HG03135 (cell line): Measurements from ENCODE around the gene TAF4.
"Not testable (repeated sequence)": the region's sequence is repeated elsewhere in the genome, so short reads cannot be mapped to it uniquely, and the experiment has no call there.

ENCODE experiments used
- ATAC-seq: cut with Tn5 transposase; IDR thresholded peaks from one replicate; pipeline ENCODE4 v1.9.1; 2021; ENCODE audit warnings: mild to moderate bottlenecking, moderate library complexity; ENCODE audit not compliant: unreplicated experiment

Gene TAF4

DNA sequence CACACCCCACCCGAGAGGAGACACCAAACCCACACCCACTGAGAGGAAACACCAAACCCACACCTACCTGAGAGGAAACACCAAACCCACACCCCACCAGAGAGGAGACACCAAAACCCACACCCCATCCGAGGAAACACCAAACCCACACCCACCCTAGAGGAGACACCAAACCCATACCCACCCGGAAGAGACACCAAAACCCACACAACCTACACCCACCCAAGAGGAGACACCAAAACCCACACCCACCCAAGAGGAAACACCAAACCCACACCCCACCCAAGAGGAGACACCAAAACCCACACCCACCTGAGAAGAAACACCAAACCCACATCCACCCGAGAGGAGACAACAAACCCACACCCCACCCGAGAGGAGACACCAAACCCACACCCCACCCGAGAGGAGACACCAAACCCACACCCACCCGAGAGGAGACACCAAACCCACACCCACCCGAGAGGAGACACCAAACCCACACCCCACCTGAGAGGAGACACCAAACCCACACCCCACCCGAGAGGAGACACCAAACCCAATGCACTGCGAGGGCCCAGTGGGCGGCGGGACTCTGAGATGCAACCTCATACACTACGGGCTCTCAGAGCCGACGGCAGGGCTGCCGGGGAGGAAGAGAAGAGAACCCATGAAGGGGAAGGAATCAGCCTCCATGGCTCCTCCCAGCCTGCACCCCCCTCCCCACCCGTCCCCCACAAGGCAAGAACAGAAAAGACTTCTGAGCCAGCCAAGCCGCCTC is 83.3 kb downstream of the TAF4 start:
- ATAC-seq, result no peak

DNA sequence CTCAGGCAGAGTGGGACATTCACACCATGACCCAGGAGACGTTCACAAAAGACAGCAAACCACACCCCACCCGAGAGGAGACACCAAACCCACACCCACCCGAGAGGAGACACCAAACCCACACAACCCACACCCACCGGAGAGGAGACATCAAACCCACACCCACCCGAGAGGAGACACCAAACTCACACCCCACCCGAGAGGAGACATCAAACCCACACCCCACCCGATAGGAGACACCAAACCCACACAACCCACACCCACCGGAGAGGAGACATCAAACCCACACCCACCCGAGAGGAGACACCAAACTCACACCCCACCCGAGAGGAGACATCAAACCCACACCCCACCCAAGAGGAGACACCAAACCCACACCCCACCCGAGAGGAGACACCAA is 84.0 kb downstream of the TAF4 start:
- ATAC-seq, result not testable (repeated sequence)

DNA sequence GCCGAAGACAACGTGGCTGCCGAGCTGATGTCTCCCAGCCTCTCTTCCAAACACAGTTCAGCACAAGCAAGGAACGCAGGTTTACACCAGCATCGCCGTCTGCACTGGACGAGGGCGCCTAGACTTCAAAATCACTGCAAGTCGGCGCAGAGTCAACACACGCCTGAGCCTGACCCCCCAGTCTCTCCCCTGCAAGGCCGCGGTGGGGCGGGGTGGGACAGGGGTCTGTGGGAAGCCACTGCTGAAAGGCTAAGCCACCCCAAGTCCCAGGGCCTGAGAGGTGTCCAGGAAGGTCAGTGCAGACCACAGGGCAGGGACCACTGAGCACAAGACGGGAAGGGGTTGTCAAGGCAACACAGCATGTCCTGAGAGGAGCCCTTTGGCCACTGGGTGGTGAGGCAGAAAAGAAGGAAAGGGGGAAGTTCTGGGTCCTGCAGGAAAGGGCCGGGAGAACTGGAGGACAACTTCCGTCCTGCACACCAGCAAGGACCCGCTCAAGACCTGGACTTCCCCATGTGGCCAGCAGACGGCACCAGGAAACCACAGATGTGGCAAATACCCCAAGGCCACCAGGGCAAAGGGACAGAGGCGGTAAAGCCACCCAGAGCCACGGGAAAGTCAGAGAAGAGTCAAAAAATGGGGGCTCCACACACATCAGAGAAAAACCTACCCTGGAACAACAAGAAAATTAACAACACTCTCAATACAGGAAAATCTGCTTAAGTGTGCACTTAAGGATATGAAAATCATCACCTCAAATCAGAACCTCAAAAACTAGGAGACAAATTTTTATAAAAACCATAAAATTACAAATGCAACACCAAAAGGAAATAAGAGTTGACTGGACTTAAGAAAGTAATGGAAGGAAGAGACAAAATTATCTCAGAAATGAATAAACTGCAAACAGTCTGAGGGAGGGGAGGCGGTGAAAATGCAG is 84.8 kb downstream of the TAF4 start:
- ATAC-seq, result no peak

DNA sequence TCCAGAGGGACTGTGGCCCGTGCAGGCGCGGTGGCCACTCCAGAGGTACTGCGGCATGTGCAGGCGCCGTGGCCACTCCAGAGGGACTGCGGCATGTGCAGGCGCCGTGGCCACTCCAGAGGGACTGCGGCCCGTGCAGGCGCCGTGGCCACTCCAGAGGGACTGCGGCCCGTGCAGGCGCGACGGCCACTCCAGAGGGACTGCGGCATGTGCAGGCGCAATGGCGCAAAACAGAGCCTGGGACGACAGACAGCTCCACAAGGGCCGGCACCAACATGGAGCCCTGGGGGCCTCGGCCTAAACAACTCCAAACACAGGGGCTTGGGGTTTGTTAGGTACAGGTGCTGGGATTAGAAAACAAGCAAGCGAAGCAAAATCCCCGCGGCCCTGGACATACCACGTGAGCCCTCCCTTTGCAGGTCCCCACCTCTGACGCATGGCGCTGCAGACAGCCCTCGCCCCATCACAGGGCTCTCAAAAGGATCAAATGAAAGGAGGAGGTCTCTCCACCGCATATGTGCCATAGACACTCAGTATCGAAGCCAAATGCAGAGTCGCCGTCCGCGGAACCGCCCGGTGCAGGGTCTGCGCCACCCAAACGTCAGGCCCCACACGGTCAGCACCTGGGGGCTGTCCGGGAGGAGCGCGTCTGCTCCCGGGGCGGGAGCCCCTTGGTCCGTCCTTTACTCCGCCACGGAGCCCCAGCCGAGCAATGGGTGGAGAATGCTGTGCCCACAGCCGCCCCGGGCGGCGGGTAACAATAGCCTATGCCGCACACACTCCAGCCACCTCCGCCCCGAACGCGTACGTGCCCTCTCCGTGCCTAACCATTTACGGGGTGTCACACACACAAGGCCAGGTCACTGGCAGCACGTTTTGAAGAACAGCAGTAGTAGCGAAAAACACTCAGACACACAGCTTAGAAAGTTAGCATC is 85.7 kb downstream of the TAF4 start:
- no peak for ATAC-seq

DNA sequence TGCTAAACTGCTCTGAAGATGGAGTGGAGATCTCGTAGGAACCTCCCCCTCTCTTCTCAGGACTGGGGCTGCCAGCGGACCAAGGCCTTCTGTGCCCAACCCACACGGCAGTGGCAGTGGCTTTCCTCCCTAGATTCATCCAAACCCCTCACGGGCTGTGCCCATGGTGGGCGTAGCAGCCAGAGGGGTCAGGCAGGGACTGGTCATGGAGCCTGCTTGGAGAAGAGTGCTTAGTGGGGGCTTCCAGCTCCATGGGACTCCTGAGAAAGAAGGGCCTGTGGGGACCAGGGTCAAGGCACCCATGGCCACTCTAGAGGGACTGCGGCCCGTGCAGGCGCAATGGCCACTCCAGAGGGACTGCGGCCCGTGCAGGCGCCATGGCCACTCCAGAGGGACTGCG is 86.6 kb downstream of the TAF4 start:
- ATAC-seq, result no peak

DNA sequence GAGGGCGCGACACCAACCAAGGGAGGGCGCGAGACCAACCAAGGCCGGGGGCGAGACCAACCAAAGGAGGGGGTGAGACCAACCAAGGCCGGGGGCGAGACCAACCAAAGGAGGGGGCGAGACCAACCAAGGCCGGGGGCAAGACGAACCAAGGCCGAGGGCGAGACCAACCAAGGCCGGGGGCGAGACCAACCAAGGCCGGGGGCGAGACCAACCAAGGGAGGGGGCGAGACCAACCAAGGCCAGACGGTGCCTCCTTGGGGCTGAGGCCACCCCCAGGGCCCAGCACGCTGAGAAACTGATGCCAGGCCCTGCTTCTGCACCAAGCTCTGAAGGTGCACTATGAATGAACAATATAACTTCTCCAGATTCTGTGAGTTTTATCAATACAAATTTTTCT is 87.2 kb downstream of the TAF4 start:
- no peak for ATAC-seq

DNA sequence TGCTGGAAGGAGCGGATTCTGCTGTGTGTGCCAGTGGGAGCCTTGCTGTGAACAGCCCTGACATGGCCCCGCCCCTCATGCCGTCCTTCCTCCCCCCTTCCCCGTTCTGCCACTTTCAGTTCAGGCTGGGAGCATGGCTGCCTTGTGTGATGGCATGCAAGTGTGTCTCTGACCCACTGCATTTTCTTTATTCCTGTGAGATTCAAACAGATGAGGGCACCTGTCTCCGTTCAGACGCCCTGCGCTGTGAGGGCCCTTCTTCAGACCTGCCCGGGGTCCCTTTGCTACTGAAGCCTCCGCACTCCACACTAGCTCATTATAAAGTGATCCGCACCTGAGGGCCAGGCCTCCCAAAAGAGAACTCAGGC is 88.3 kb downstream of the TAF4 start:
- no peak for ATAC-seq

DNA sequence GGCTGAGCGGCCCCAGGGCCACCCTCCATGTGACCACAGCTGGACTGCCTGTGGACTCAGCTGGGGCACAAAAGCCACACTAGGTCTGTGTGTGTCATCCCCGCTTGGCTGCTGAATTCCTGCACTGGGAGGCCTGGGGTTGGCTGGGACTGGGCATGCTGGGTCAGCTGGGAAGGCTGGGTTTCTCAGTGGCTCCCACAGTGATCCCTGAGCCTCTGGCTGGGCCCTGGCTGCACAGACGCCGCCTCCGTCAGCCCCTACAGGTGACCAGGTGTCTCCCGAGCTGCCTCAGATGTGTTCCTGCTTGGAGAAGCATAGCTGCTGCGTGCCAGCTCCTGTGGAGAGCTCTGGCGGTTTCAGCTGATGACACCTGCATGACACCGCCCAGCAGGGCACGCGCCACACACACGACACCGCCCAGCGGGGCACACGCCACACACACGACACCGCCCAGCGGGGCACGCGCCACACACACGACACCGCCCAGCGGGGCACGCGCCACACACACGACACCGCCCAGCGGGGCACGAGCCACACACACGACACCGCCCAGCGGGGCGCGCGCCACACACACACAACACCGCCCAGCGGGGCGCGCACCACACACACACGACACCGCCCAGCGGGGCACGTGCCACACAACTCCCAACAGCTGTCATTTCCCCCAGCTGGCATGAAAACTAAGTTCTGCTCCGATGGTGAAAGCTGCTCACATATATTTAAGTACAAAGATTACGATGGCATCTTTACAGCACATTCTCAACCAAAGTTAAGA is 88.8 kb downstream of the TAF4 start:
- ATAC-seq, result no peak

DNA sequence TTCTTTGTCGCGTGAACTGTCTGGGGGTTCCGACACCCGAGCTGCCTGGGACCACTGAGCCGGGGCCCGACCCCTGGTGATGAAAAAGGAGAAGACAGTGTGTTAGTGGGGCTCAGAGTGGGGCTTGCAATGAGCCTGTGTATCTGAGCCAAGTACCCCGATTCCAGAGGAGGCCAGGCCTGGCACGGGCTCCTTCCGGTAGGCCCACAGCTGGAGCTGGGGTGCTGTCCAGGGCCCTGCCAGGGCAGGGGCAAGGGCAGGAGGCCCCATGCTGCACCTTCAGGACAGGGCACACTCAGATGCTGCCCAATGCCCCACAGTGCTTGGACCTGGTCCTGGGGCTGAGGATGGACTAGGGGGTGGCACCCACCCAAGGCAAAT is 89.4 kb downstream of the TAF4 start:
- no peak for ATAC-seq

DNA sequence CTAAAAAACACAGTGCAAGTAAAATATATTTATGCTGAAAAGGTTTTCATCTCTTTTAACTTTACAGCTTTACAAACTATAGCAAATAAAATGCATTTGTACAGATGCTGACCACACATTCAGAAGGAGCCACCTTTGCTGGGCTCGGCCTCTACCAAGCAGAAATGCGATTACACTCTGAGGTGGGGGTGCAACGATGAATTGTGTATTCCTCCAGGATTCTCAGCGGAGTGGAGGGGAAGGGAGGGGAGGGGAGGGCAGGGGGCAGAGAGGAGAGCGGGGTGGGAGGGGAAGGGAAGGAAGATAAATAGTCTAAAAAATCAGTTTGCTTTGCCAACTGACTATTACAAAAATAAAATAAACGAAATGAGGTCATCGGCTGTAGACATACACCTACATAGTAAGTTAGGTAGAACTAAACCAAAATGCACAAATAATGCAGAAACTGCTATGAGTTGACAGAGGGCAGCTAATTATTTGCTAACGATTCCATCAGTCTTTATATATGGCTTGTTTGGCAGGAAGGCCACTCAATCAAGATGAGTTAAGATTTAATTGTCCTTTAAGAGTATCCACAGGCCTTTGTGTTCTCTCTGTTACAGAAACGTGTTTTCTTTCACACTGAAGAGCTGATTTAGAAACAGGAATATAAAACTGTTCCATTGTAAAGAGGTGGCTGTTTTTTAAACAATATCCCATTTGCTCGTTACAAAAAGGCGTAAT is 90.1 kb downstream of the TAF4 start:
- no peak for ATAC-seq

DNA sequence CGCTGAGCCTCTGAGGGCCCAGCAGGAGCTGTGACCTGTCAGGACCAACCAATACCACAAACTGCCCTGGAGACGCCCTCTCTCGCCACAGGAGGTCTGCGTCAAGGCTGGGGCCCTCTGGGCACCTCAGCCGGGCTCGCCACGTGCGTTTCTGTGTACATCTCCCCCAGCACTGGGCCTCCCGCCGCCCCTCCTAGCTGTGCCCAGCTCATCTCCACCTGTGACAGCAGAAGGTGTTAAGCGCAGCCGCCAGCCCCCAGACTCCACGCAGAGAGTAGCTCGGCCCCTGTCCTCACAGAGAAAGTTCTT is 91.4 kb downstream of the TAF4 start:
- no peak for ATAC-seq

DNA sequence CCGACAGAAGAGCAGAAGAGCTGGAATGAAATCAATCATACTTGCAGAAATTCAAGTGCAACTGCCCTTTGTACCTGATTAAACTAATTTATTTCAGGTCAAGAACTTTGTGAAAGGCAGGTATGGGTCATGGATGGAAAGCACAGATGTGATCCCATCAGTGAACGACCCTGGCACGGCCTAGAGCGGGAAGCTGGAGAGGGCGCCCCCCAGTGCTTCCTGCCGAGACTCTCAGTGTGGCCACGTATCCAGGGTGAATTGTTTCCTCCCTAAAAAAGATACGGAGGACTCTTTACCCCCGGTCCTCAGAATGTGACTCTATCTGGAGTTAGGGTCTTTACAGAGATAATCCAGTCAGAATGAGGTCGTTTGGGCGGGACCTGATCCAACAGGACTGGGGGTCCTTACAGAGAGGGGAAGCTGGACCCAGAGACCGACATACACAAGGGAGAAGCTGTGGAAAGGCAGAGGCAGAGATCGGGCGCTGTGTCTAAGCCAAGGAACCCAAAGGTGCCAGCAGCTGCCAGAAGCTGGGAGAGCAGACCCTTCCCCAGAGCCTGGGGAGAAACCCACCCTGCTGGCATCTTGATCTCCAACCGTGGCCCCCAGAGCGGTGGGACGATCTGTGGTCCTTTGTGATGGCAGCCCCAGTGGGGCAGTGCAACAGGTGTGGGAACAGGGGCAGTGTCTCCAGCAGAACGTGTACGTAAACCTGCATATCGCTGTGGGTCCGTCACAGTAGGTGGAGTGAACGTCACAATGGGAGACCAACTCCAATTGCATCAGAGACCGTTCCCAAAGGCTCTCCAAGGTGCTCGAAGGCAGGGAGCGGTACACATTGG is 91.9 kb downstream of the TAF4 start:
- ATAC-seq, result no peak

DNA sequence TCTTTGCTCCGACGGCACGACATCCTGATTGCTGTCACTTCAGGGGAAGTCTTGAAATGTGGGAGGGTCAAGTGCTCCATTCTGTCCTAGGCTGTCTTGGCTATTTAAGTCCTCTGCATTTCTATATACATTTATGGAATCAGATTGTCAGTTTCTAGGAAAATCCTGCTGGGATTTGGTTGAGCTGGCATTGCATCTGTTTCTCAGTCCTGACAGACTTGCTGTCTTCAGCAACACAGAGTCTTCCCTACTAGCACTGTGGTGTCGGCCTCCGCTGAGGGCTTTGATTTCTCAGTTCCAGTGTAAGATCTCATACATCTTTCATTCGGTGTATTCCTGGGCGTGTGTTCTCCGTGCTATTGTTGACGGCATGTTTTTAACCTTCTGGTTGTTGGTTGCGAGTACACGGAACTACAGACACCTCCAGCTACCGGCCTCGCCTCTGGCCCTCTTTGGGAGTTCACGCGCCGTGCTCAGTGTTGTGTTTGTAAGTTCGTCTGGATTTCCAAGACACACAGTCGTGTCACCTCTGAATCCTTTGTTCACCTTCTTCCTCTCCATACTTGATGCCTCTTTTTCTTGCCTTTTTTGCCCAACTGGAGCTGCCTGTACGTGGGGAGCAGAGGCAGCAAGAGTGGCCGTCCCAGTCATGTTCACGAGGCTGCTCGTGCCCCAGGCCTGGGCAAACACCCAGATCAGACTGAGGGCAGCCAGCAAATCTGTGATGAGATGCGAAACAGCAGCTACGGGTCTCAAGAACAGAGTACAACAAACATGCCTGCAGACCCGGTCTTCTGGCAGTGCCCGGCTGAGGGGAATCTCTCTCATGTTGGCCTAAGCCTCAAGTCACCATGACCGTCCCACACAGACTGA is 92.8 kb downstream of the TAF4 start:
- ATAC-seq, result no peak

DNA sequence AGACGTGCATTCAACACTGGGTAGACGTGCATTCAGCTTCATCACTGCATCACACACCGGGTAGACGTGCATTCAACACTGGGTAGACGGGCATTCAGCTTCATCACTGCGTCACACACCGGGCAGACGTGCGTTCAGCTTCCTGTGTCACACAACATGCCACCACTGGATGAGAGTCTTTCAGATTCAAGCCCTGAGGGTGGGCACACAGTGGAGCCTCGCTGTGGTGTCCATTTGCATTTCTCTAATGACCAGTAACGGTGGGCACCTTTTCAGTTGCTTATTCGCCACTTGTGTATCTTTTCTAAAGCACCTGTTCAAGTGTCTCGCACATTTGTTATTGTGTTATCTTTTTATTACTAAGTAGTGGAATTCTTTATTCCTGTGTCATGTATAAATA is 94.1 kb downstream of the TAF4 start:
- ATAC-seq, result not testable (repeated sequence)

DNA sequence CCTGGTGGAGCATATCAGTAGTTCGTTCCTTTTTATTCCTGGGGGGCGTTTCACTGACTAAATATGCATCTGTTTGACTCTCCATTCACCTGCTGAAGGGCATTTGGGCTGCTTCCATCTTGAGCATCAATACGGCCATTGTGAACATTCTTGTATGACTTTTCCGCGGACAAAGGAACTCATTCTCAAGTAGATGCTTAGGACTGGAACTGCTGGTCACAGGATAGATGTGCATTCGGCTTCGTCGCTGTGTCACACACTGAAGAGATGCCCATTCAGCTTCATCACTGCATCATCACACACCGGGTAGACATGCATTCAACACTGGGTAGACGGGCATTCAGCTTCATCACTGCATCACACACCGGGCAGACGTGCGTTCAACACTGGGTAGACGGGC is 95.3 kb downstream of the TAF4 start:
- ATAC-seq, result no peak

DNA sequence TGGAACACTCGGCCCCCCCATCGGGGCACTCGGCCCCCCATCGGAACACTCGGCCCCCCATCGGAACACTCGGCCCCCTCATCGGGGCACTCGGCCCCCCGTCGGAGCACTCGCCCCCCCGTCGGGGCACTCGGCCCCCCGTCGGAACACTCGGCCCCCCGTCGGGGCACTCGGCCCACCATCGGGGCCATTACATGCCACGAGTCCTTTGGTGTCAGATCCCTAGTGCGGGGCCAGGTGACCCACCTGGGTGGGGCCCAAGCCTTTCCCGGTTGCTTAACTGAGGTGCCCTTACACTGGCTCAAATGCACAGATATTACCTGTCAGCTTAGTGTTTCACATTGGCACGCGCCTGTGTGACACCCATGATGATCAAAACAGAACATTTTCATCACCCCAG is 95.9 kb downstream of the TAF4 start:
- ATAC-seq, result no peak

DNA sequence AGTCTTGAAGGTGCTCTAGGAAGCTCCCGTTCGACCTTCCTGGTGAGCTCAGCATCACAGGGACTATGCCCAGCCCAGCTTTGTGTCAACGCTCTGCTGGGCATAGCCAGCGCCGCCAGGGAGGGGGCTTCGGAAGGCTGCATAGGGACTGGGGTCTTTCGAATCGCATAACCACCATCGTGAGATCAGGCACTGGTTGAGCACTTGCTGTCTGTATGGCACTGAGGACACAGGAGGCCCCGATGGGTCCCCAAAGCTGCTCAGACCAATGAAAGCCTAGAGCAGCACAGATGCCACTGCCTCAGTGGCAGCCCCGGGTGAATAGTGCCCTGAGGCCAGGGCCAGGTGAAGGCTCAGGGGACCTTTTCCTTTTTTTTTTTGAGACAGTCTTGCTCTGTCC is 96.7 kb downstream of the TAF4 start:
- ATAC-seq, result no peak
